PC-3 (cell line): Measurements from ENCODE around the gene ROPN1L. TPM values are rescaled to one million over a fixed set of nuclear protein-coding genes. Genes with fewer than 3 reads are reported as not detected.
A peak's percentile ranks its signal among the peaks of the same experiment; 100 is the strongest.

ENCODE experiments used
- ATAC-seq: fragments of 200-7000 bp; cut with Tn5 transposase; 2 replicates; pipeline ENCODE4 v1.9.1; 2020; ENCODE audit warnings: mild to moderate bottlenecking, moderate library complexity
- BruUV-seq: library from RNA; stranded (reverse); fragments of 400-500 nt; replicated peaks from 2 replicates; lab custom pipeline; 2021; lab: Mats Ljungman, UMichigan
- CTCF ChIA-PET: fragments of 300-600 bp; sonication (Branson Sonifier 250); formaldehyde crosslinking; loops from one replicate; lab custom pipeline; 2022; ENCODE audit warnings: antibody characterized with exemption; lab: Charles Lee
- POLR2A ChIA-PET: fragments of 300-600 bp; sonication (Branson Sonifier 250); formaldehyde crosslinking; loops from one replicate; lab custom pipeline; 2022; ENCODE audit warnings: antibody characterized with exemption; ENCODE audit not compliant: unreplicated experiment; lab: Charles Lee
- DNase-seq: peaks from one replicate; pipeline ENCODE4 v3.0.0-alpha.2; 2015
- H2AFZ ChIP-seq: fragments of 300-600 bp; sonication (generic); 2 replicates; pipeline ENCODE4 v1.6.0; 2016; ENCODE audit warnings: antibody characterized with exemption, low read length
- H3F3A ChIP-seq: fragments of 300-600 bp; sonication (generic); one replicate; pipeline ENCODE4 v1.6.0; 2017; ENCODE audit warnings: antibody characterized with exemption, low read length, control low read depth, mild to moderate bottlenecking; ENCODE audit not compliant: unreplicated experiment
- H3K27ac ChIP-seq: fragments of 300-600 bp; sonication (generic); 2 replicates; pipeline ENCODE4 v1.5.1; 2016; ENCODE audit warnings: mild to moderate bottlenecking, low read length
- H3K27me3 ChIP-seq: fragments of 300-600 bp; sonication (generic); 2 replicates; pipeline ENCODE4 v1.6.1; 2016; ENCODE audit warnings: low read length, mixed read lengths
- H3K36me3 ChIP-seq: fragments of 300-600 bp; sonication (generic); 2 replicates; pipeline ENCODE4 v1.6.1; 2016; ENCODE audit warnings: low read depth, mixed run types, low read length, mixed read lengths
- H3K4me1 ChIP-seq: fragments of 300-600 bp; sonication (generic); 2 replicates; pipeline ENCODE4 v1.5.1; 2016; ENCODE audit warnings: low read length; ENCODE audit not compliant: insufficient read depth
- H3K4me2 ChIP-seq: fragments of 300-600 bp; sonication (generic); 2 replicates; pipeline ENCODE4 v1.6.0; 2016; ENCODE audit warnings: low read length
- H3K4me3 ChIP-seq: fragments of 300-600 bp; sonication (generic); 2 replicates; pipeline ENCODE4 v1.5.1; 2016; ENCODE audit warnings: mild to moderate bottlenecking, low read length, mixed read lengths
- H3K79me2 ChIP-seq: fragments of 300-600 bp; sonication (generic); 2 replicates; pipeline ENCODE4 v1.6.1; 2017; ENCODE audit warnings: low read length, mixed read lengths
- H3K9ac ChIP-seq: fragments of 300-600 bp; sonication (generic); 2 replicates; pipeline ENCODE4 v1.6.0; 2016; ENCODE audit warnings: mild to moderate bottlenecking, low read length
- H3K9me2 ChIP-seq: fragments of 300-600 bp; sonication (generic); replicated peaks from 2 replicates; pipeline ENCODE4 v1.6.1; 2016; ENCODE audit warnings: mixed run types, low read length, mixed read lengths
- H3K9me3 ChIP-seq: fragments of 300-600 bp; sonication (generic); 2 replicates; pipeline ENCODE4 v1.6.1; 2016; ENCODE audit warnings: low read length, mixed read lengths
- H4K20me1 ChIP-seq: fragments of 300-600 bp; sonication (generic); 2 replicates; pipeline ENCODE4 v1.6.1; 2016; ENCODE audit warnings: low read length, mixed read lengths
- CTCF ChIP-seq: fragments of 300-600 bp; sonication (generic); conservative IDR thresholded peaks from 2 replicates; pipeline ENCODE4 v1.5.1; 2017; ENCODE audit warnings: antibody characterized with exemption, low read depth, mild to moderate bottlenecking, low read length
- EZH2 ChIP-seq: fragments of 300-600 bp; sonication (generic); IDR thresholded peaks from one replicate; pipeline ENCODE4 v1.6.1; 2017; ENCODE audit warnings: antibody characterized with exemption, mild to moderate bottlenecking, low read length; ENCODE audit not compliant: unreplicated experiment
- EZH2phosphoT487 ChIP-seq: fragments of 300-600 bp; sonication (generic); IDR thresholded peaks from 2 replicates; pipeline ENCODE4 v1.6.1; 2018; ENCODE audit warnings: mild to moderate bottlenecking, antibody characterized with exemption, low read length, borderline replicate concordance
- intact Hi-C: fragments of 100-400 bp; cut with micrococcal nuclease; formaldehyde crosslinking; loops from 2 replicates; pipeline ENCODE4 v1.9.0; 2023
- total RNA-seq: library from RNA; depleted of rRNA; stranded (reverse); fragments of >200 nt; gene quantifications from 2 replicates; pipeline ENCODE4 v1.2.3, GENCODE V29; 2014

The ROPN1L gene
- total RNA-seq, 1 experiment from 2014 or later = 0.95 TPM

DNA sequence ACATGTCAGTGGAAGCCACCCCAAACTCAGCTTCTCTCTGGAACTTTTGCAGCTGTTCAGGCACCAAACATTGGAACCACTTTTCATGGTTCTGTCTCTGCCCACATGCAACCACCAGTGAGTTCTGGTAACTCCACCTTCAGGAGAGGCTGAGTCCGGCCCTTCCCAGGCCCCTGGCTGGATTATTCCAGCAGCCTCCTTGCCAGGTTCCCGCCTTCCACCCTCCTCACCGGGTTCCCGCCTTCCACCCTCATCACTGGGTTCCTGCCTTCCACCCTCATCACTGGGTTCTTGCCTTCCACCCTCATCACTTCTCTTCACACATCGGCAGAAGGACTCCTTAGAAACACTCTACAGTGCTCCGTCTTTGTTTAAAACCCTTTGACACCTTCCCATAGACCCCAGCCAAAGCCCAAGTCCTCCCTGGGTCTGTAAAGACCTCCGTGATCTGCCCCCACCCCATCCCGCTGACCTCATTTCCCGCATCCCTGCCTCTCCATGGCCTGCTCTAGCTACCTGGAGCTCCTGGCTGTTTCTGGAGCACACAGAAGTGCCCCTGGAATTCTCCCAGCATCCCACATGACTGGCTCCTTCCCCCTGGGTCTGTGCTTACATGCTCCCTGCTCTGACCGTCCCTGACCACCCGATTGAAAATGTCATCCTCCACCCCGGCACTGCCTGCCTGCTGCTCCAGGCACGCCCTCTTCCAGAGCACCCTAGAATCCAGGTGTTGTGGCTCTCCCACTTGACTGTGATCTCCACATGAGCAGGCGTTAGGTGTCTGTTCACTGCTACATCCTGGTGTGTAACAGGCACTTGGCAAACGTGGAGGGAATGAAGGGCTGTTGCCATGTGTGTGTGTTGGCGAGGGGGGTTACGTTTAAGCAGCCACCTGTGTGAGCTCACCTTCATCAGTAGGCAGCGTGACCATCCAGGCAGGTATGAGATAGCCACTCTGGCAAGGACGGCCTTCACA, 17.7 kb downstream of the ROPN1L start:
- Histone ChIP-seq H3K27ac (no peak overlapping the region), H3K4me1 (peaks cover 41% of the 10 kb centered on the region), H3F3A (no peaks in the 10 kb centered on the region), H3K9me3 (no peaks in the 10 kb centered on the region), H2AFZ (no peak overlapping the region), H3K79me2 (no peaks in the 10 kb centered on the region), H3K9ac (no peak overlapping the region), H3K4me2 (no peak overlapping the region), H3K36me3 (no peaks in the 10 kb centered on the region), H4K20me1 (no peaks in the 10 kb centered on the region), H3K27me3 (no peaks in the 10 kb centered on the region), H3K4me3 (no peak overlapping the region), H3K9me2 (no peaks in the 10 kb centered on the region)
- intact Hi-C loops = loop anchor here (10.0 kb wide), 1 partner anchor 1025 kb away; no protein-coding TSS in a partner anchor
- DNase-seq (no peak), ATAC-seq (no peak)
- BruUV-seq = no TSS peak
- POLR2A ChIA-PET = no interaction called here
- TF ChIP-seq EZH2phosphoT487 = no peak
- no peak for TF ChIP-seq EZH2
- TF ChIP-seq CTCF = no peak
- CTCF ChIA-PET = no interaction called here

DNA sequence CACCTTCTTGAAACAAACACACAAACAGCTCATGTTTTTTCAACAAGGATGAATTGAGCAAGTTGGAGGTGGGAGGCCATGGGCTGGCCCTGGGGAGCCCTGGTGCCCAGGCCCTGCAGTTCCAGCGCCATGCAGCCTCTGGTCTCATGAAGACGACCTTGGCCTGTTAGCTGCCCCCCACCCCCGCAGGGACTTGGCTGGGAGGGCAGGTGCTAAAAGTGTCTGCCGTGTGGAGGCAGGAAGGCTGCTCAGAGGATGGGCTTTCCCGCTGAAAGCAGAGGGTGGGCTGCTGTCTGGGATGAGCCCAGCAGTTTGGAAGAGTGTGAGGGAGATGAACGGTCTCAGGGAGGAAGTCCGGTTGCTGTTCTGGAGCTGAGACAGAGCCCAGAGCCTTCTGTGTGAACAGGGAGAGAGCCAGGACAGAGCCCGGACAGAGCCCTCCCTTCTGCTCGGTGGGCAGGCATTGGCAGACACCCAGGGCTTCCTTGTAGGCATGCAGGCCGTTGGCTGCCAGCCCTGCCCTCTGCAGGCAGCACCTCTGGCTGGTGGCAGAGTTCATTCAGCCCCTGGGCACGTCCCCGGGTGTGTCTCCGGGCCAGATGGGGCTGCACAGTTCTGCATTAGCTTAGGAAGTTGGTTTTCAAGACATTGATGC, 18.7 kb downstream of the ROPN1L start:
- POLR2A ChIA-PET = no interaction called here
- H2AFZ ChIP-seq = no peak overlapping the region
- H3K27ac ChIP-seq = no peak overlapping the region
- DNase-seq (peak; percentile 67), ATAC-seq (peak; percentile 63)
- BruUV-seq = no TSS peak
- TF ChIP-seq EZH2 = no peak
- no peak for TF ChIP-seq EZH2phosphoT487
- no peak; the same call in 1 of the 2 replicates for TF ChIP-seq CTCF
- no peaks in the 10 kb centered on the region for H3K36me3 ChIP-seq
- H3K9ac ChIP-seq = no peak overlapping the region
- H3K4me1 ChIP-seq = peaks cover 31% of the 10 kb centered on the region
- no peak overlapping the region for H3K4me2 ChIP-seq
- H3K27me3 ChIP-seq = no peaks in the 10 kb centered on the region
- H3K79me2 ChIP-seq = no peaks in the 10 kb centered on the region
- H3K4me3 ChIP-seq = no peak overlapping the region
- no peaks in the 10 kb centered on the region for H3K9me2 ChIP-seq
- no peaks in the 10 kb centered on the region for H3F3A ChIP-seq
- no peaks in the 10 kb centered on the region for H4K20me1 ChIP-seq
- no peaks in the 10 kb centered on the region for H3K9me3 ChIP-seq
- CTCF ChIA-PET = interaction anchor here (0.6 kb wide), 1 partner anchor 82 kb away, joined by 4 read pairs; no protein-coding TSS in a partner anchor
- intact Hi-C loops = no loop called here
